Endodermal cell (in vitro differentiated cells): ENCODE measurements around the gene MTCL1. TPM values are rescaled to one million over a fixed set of nuclear protein-coding genes. Genes with fewer than 3 reads are reported as not detected.

Experiments
- DNase-seq: peaks from one replicate; pipeline ENCODE4 v3.0.0-alpha.2; 2017
- H3K27ac ChIP-seq: 2 replicates; pipeline ENCODE4 v1.5.1; 2013; ENCODE audit warnings: mild to moderate bottlenecking, low read depth, low read length, moderate library complexity
- H3K27me3 ChIP-seq: 2 replicates; pipeline ENCODE4 v1.6.1; 2013; ENCODE audit warnings: mild to moderate bottlenecking, low read length, moderate library complexity; ENCODE audit not compliant: insufficient read depth, control insufficient read depth, poor library complexity, severe bottlenecking
- H3K36me3 ChIP-seq: 2 replicates; pipeline ENCODE4 v1.7.0; 2013; ENCODE audit warnings: mild to moderate bottlenecking, low read length, moderate library complexity; ENCODE audit not compliant: control insufficient read depth, insufficient read depth
- H3K4me1 ChIP-seq: one replicate; pipeline ENCODE4 v1.7.0; 2013; ENCODE audit warnings: low read length; ENCODE audit not compliant: control insufficient read depth, insufficient read depth
- H3K4me3 ChIP-seq: 2 replicates; pipeline ENCODE4 v1.5.1; 2013; ENCODE audit warnings: mild to moderate bottlenecking, low read length, moderate library complexity
- H3K9ac ChIP-seq: 2 replicates; pipeline ENCODE4 v1.6.1; 2013; ENCODE audit warnings: mild to moderate bottlenecking, low read length, moderate library complexity; ENCODE audit not compliant: poor library complexity, severe bottlenecking; ENCODE audit errors: extremely low read depth
- H3K9me3 ChIP-seq: 2 replicates; pipeline ENCODE4 v1.6.1; 2013; ENCODE audit warnings: mild to moderate bottlenecking, low read length, moderate library complexity; ENCODE audit not compliant: control insufficient read depth
- H3K27ac Mint-ChIP-seq: 2 replicates; pipeline ENCODE4 v1.8.0; 2020; ENCODE audit warnings: mixed read lengths
- H3K27me3 Mint-ChIP-seq: 2 replicates; pipeline ENCODE4 v1.8.0; 2021; ENCODE audit warnings: mild to moderate bottlenecking, mixed read lengths; ENCODE audit not compliant: insufficient read depth
- H3K36me3 Mint-ChIP-seq: 2 replicates; pipeline ENCODE4 v1.8.0; 2020; ENCODE audit warnings: low read depth, mixed read lengths
- H3K4me1 Mint-ChIP-seq: 2 replicates; pipeline ENCODE4 v1.8.0; 2020; ENCODE audit warnings: mixed read lengths
- H3K4me3 Mint-ChIP-seq: 2 replicates; pipeline ENCODE4 v1.8.0; 2020; ENCODE audit warnings: mild to moderate bottlenecking, moderate library complexity, mixed read lengths
- H3K9me3 Mint-ChIP-seq: 2 replicates; pipeline ENCODE4 v1.8.0; 2020; ENCODE audit warnings: mild to moderate bottlenecking, mixed read lengths
- WGBS, 2 experiments: methylation state at CpG; one replicate each; pipeline versions ENCODE4 v1.1.5 to v1.1.7; 2013; ENCODE audit warnings: missing lambda C conversion rate in 2 of 2, mixed read lengths in 1 of 2; ENCODE audit not compliant: insufficient coverage in 1 of 2, insufficient read length in 1 of 2; 5-methylcytosine and 5-hydroxymethylcytosine counted together
- total RNA-seq, 2 donors: library from RNA; stranded (reverse); fragmentation: NEBNext Ultra II Directional in 1 of 2; extraction: Animal tissue kit (Norgen Biotek cat#: 25700) in 1 of 2; gene quantifications; 2 replicates in 1 of 2; 3 replicates in 1 of 2; pipeline ENCODE4 v1.2.1, GENCODE V29; 2021
- TF ChIP-seq, protein P1 (sequence below): fragments of 200-600 bp; sonication (generic); conservative IDR thresholded peaks from 2 replicates; pipeline ENCODE4 v1.5.0; 2021; ENCODE audit warnings: antibody characterized with exemption, mild to moderate bottlenecking

The MTCL1 gene
- total RNA-seq, 2 donors from 2014 or later = 15.0 to 26.0 TPM

DNA sequence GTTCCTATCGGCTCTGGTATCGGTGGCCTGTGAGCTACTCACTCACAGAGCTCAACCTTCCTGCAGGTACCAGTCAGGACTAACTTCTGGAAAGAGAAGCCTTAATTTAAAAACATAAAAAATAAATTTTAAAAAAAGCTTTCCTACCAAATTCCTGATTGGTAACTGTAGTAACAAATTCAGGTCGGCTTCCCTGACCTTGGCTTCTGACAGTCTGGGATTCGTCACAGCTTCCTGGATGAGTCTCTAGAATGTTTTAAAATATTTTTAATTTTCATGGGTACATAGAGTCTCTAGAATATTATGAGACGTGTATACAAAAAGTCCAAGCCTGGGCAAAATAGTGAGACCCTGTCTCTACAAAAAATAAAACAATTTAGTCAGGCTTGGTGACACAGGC lies 45.0 kb upstream of the MTCL1 start:
- H3K27me3 Mint-ChIP-seq = peaks cover 18% of the 10 kb centered on the region
- Histone ChIP-seq H3K27ac (no peak overlapping the region), H3K4me1 (peaks cover 12% of the 10 kb centered on the region), H3K9me3 (no peaks in the 10 kb centered on the region), H3K27me3 (peaks cover 6% of the 10 kb centered on the region), H3K4me3 (no peak overlapping the region), H3K9ac (no peak overlapping the region), H3K36me3 (no peaks in the 10 kb centered on the region)
- H3K27ac Mint-ChIP-seq = no peak overlapping the region
- H3K36me3 Mint-ChIP-seq = no peaks in the 10 kb centered on the region
- no peak for DNase-seq
- TF ChIP-seq, protein P1, sequence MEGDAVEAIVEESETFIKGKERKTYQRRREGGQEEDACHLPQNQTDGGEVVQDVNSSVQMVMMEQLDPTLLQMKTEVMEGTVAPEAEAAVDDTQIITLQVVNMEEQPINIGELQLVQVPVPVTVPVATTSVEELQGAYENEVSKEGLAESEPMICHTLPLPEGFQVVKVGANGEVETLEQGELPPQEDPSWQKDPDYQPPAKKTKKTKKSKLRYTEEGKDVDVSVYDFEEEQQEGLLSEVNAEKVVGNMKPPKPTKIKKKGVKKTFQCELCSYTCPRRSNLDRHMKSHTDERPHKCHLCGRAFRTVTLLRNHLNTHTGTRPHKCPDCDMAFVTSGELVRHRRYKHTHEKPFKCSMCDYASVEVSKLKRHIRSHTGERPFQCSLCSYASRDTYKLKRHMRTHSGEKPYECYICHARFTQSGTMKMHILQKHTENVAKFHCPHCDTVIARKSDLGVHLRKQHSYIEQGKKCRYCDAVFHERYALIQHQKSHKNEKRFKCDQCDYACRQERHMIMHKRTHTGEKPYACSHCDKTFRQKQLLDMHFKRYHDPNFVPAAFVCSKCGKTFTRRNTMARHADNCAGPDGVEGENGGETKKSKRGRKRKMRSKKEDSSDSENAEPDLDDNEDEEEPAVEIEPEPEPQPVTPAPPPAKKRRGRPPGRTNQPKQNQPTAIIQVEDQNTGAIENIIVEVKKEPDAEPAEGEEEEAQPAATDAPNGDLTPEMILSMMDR = no peak
- no peaks in the 10 kb centered on the region for H3K9me3 Mint-ChIP-seq
- peaks cover 33% of the 10 kb centered on the region for H3K4me1 Mint-ChIP-seq
- WGBS, 2 experiments = 79 to 91% methylated on average over 4 to 5 of the region's 5 CpGs
- no peak overlapping the region for H3K4me3 Mint-ChIP-seq

DNA sequence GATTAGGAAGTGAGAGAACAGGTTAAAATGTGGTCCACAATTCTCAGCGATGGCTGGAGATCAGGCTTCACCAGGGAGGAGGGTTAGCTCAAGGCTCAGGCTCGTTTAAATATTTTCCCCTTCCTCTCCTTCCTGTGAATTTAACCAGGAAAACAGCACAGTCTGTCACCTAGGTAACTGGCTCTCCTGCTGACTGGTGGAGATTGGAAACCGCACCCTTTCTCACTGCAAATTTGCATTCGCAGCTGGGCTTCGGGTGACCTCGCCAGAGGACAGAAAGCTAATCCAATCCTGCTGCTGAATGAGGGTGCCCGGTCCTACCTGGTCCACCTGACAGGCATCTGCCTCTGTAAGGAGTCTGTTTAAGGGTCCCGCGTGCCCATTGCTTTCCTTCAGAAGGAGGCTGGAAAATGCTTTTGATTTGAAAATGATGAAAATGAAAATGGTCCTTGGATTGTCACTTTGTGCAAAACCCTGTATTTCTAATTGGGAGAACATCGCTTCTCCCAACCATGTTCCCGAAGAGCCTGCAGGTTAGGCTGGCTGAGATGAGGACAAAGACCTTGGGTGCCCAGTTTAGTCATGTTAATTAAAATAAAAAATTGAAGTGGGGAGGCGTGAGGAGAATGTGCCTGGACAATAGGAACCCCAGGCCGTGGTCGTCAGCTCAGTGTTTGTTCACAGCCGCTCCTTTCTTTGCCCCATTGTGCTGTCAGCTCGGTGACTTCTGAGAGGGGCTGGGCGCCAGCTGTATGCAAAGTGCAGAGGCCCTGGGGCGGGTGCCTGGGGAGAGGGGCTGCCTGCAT lies 43.4 kb upstream of the MTCL1 start:
- Histone ChIP-seq H3K9me3 (no peaks in the 10 kb centered on the region), H3K36me3 (no peaks in the 10 kb centered on the region), H3K27me3 (no peaks in the 10 kb centered on the region), H3K27ac (peak overlapping the region; percentile 98), H3K4me1 (peaks cover 12% of the 10 kb centered on the region), H3K9ac (no peak overlapping the region), H3K4me3 (peak overlapping the region; percentile 52)
- TF ChIP-seq, protein P1 = no peak
- 4 to 5% methylated on average over 13 to 18 of the region's 18 CpGs for WGBS, 2 experiments
- Mint-ChIP-seq H3K36me3 (no peaks in the 10 kb centered on the region), H3K4me3 (peak overlapping the region; percentile 19), H3K4me1 (peaks cover 30% of the 10 kb centered on the region), H3K9me3 (no peaks in the 10 kb centered on the region), H3K27ac (peak overlapping the region; percentile 65), H3K27me3 (peaks cover 13% of the 10 kb centered on the region)
- DNase-seq = peak; percentile 96

- H3K4me3 Mint-ChIP-seq = peak overlapping the region; percentile 19
- Histone ChIP-seq H3K36me3 (no peaks in the 10 kb centered on the region), H3K9ac (no peak overlapping the region), H3K4me3 (no peak overlapping the region), H3K27me3 (no peaks in the 10 kb centered on the region), H3K27ac (peak overlapping the region; percentile 98), H3K9me3 (no peaks in the 10 kb centered on the region), H3K4me1 (peaks cover 12% of the 10 kb centered on the region)
- WGBS, 2 experiments = 56 to 68% methylated on average over 9 to 20 of the region's 20 CpGs
- H3K4me1 Mint-ChIP-seq = peaks cover 26% of the 10 kb centered on the region
- DNase-seq = peak; percentile 77
- peaks cover 13% of the 10 kb centered on the region for H3K27me3 Mint-ChIP-seq
- no peaks in the 10 kb centered on the region for H3K9me3 Mint-ChIP-seq
- no peak overlapping the region for H3K27ac Mint-ChIP-seq
- no peaks in the 10 kb centered on the region for H3K36me3 Mint-ChIP-seq
- TF ChIP-seq, protein P1 = no peak
Measured at GRCh38 chr18:8662560-8663255, 42.6 kb upstream of the MTCL1 start.
